HG03571 (cell line): ENCODE measurements around the gene FAHD2A.
"Not testable (repeated sequence)": the region's sequence is repeated elsewhere in the genome, so short reads cannot be mapped to it uniquely, and the experiment has no call there.

Source experiments
- ATAC-seq: cut with Tn5 transposase; IDR thresholded peaks from one replicate; pipeline ENCODE4 v1.9.1; 2021; ENCODE audit not compliant: unreplicated experiment

The FAHD2A gene

GRCh38 chr2:95375532-95376150 is 26.9 kb upstream of the FAHD2A start:
- no peak for ATAC-seq

GRCh38 chr2:95376311-95377215 is 25.9 kb upstream of the FAHD2A start:
- ATAC-seq = no peak

DNA sequence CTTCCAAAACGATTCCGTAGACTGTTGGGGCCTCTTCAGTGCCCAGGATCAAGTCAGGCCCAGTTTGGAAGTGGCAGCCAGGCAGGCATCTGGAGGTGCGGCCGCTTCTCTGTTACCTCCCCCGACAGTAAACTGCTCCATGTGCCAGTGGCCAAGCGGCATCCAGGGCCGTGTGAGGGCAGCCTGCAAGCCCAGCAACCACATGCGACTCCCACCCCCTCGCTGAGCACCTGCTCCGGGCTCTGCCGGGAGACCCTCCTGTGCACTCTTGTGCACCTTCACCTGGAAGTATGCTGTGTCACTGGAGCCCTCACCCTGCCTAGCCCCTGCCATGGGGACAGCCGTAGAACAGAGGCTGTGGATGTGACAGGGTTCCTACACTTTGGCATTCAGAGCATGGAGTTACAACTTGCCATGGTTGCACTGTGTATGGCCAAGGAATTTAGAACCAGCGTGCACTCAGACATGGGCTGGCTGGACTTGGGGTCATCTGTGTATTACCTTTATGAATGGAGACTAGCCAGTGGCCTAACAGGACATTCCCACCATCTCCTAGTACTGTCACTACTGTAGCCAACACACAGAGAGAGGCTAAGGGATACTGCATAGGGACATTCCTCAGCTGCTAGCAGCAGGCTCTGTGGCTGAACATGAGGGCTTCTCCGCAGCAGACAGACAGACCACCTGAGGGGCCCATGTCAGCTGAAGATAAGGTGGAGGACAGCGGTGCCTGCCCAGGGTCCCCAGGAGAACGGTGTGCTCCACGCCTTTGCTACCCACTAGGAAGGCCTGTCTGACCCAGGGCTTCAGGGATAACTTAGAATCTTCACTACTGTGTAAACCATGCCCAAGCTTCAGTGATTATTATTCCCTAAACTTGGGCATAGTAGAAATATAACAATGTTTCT is 25.0 kb upstream of the FAHD2A start:
- ATAC-seq = no peak

GRCh38 chr2:95378281-95378680 is 24.2 kb upstream of the FAHD2A start:
- not testable (repeated sequence) for ATAC-seq

GRCh38 chr2:95379371-95379831 is 23.1 kb upstream of the FAHD2A start:
- ATAC-seq = no peak

DNA sequence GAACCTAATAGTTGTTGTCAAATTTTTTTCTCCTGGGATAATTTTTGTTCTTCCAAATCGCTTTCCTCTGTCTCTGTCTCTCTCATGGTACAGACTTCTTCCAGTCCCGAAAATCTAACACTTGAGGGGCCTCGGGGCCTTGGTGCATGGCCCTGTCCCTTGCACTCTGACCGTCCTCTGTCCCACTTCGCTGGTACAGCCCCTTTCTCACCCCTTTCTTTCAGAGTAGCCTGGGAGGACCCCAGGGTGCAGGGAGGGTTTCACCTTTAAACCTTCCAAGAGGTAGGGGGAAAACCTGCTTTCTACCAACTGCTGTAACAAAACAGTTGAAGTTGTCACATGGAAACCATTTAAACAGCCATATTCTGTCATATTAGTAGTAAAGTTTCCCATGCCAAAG is 22.2 kb upstream of the FAHD2A start:
- ATAC-seq = no peak

- no peak for ATAC-seq
Measured at GRCh38 chr2:95380731-95381130, 21.8 kb upstream of the FAHD2A start.

GRCh38 chr2:95381212-95382191 is 21.0 kb upstream of the FAHD2A start:
- ATAC-seq = no peak

- no peak for ATAC-seq
Measured at GRCh38 chr2:95382192-95382591, 20.3 kb upstream of the FAHD2A start.

DNA sequence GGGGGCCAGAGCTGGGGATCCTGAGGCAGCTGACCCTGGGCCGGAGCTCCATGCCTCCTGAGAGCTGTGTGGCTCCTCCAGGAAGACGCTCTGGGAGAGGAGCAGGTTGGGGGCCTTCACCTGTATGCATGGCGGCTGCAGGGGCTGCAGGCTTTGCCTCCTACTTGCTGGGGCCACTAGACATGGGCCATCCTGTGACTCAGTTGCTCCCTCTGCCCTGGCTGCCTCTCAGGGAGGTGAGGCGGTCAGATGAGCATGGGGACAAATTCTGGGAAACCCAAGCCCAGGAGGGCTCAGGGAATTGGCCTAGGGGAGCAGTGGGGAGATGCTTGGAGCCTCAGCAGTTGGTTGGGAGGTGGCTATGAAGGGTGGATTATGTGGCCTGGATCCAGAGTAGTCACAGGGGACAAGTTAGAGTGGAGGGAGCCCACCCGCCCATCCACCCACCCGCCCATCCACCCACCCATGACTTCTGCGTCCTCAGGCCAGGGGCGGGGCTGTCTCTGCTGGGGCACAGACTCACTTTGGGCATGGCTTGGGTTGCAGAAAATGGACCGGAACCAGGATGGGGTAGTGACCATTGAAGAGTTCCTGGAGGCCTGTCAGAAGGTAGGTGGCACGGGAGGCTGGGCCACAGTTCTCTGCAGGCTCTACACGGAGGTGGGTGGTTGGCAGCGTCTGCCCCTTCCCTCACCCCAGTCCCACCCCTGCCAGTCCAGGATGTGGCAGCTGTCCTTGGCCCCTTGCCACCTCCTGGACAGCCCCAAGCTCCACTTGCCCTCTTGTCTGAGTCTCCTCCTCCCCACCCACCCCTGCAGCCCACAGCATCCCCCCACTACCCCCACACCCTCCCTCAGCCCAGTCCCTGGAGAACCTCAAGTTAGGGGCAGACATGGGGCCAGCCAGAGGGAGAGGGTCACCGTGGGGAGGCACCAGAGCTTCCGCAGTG is 19.5 kb upstream of the FAHD2A start:
- no peak for ATAC-seq

GRCh38 chr2:95383635-95384027 is 18.9 kb upstream of the FAHD2A start:
- no peak for ATAC-seq

GRCh38 chr2:95384854-95385569 is 17.5 kb upstream of the FAHD2A start:
- ATAC-seq = no peak

- no peak for ATAC-seq
Measured at GRCh38 chr2:95385570-95385984, 16.9 kb upstream of the FAHD2A start.

- ATAC-seq = no peak
Measured at GRCh38 chr2:95386031-95386430, 16.5 kb upstream of the FAHD2A start.

DNA sequence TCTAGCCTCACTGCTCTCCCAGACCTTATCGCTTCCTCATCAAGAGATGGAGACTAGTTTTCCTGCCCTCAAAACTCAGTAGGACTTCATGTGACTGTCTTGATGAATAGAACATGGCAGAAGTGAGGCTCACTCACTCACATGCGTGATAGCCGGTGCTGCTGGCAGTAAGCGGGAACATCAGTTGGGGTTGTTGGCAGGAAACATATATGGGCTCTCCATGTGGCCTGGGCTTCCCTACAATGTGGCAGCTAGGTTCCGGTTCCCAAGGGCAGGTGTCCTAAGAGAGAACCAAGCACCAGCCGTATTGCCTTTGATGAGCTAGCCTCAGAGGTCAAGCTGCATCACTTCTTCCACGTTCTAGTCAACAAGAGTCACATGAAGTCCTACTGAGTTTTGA is 15.2 kb upstream of the FAHD2A start:
- no peak for ATAC-seq

DNA sequence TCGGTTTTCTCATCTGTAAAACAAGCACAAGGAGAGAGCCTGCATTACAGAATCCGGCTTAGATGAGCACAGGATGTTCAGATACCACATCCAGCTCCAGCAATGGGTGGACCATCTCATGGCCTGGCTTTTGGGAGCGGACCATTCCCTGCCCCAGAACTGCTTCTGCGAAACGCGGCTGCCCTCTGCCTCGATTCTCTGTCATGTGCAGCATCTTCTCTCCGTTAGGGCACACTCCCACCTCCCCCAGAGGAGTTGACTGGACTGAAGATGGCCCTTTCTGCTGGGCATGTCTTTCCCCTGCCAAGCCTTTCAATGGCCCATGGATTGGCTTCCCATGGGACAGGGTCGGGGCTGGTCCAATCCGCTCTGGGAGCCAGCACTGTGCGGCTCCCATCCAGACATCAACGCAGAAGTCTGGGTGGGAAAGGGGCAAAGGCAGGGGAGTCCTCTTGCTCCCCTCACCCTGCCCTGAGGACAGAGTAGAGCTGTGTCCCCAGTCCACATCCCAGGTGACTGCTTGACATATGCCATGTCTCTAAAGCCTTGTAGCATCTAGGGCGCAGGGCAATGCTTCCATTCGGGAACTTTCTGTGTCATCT is 14.3 kb upstream of the FAHD2A start:
- ATAC-seq = no peak

GRCh38 chr2:95388856-95389244 is 13.7 kb upstream of the FAHD2A start:
- no peak for ATAC-seq
